Measurements from ENCODE around the gene DTNBP1.
"Not testable (repeated sequence)": the region's sequence is repeated elsewhere in the genome, so short reads cannot be mapped to it uniquely, and the experiment has no call there.

Gene DTNBP1

DNA sequence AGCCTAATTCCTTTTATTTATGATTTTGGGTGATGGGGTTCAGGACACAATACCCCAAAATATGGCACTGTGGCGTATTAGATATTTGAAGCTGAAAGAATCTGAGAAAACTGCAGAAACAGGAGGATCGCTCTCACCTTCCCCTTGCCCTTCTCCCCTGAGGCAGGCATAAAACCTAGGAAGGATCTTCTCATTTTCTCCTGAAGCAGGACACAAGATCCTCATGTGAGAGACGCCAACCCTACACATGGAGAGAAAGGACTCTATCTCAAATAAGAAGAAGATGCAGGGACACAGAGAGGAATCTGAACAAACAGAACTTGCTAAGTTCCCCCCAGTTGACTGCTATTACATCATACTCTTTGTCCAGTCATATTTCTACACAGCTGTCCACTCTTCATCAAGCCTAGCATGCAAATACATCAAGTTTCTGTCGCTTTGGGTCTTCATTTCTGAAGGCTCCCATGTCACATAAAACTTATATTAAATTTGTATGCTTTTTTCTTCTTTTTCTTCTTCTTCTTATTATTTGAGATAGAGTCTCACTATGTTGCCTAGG lies 109.0 kb downstream of the DTNBP1 start:
- no peak for DNase-seq

DNA sequence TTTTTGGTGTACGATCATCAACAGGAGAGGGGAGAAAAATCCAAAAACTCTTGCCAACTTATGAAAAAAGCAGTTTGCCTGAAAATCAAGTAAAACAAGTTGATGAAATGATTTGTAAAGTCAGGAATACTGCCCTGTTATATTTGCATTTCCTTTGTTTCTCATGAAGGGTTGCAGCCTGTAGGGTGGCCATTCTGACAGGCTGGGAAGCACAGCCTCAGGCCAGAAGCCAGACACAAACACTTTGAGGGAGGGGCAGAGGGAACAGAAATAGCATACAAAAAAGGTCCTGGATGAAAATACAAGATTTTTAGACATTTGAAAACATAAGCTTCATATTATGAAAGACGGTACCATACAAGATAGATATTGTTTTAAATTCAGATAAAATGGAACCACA lies 109.8 kb downstream of the DTNBP1 start:
- no peak for DNase-seq

DNA sequence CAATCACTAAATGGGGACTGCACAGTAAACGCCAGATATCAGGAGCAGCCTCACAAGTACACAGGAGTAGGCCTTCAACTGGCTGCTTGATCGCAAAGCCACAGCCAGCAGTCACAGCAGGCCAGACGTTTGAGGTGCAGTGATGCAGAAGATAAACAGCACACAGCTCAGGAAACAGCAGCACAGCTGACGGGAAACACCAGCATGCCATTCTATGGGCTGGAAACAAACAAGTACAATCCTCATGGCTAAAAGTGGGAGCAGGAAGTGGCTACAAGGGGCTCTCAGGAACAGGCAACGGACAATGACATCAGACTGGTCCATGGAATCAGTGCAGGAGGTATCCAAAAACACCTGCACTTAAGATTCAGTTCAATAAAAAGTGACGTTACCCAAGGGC lies 111.0 kb downstream of the DTNBP1 start:
- peak; percentile 22 for DNase-seq

DNA sequence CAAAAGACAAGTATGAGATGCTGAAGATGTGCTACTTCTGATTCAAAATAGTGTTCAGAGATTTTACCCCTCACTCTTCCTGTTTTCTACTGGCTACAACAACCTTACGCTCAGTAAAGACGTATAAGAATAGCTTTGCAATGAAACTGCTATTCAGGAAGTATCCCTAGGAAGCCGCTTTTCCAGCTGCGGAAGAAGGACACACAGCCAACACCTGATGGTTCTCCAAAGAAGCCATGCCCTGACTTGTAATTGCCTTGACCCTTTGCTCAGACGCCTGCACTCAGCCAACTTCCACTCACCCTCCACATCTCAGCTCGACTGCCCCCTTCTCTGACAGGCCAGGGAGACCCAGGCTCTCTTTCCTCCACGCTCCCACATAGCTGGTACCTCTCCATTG lies 111.6 kb downstream of the DTNBP1 start:
- no peak for DNase-seq

DNA sequence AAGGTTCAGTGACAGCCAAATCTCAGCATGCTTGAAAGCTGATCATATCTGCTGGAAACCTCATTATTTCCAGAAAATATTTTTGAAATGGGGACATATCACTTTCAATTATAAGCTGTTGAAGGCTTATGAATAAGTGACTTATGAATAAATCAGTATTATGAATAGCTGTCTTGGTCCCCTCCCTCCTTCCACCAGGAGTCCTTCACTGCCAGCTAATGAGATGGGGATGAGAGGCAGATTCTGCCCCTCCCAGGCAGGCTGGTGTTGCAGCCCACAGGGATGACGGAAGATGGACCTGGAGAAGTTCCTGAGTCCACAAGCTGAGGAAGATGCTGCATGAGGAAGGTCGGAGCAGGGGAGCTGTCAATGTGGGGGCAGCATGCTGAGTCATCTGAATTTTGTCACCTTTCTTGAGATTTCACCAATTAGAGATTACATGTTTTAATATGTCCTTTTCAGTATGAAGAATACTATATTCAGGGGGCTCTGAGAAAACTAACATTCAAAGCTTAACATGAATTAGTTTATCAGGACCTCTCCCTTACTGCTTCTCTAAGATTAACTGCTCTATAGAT lies 112.2 kb downstream of the DTNBP1 start:
- DNase-seq, result no peak

DNA sequence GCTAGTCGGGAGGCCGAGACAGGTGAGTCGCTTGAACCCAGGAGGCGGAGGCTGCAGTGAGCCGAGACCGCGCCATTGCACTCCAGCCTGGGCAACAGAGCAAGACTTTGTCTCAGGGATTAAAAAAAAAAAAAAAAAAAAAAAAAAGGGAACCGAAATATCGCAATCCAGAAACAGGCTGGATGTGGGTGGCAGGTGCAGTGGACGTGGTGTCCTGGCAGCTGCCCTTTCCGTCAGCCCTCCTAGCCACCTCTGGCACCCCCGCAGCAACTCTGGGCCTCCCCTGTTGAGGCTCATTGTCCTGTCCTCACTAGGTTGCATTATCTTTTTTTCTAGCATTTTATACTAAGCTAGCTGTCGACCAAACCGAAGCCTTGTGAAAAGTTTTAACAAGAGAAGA lies 113.5 kb downstream of the DTNBP1 start:
- DNase-seq, result no peak

DNA sequence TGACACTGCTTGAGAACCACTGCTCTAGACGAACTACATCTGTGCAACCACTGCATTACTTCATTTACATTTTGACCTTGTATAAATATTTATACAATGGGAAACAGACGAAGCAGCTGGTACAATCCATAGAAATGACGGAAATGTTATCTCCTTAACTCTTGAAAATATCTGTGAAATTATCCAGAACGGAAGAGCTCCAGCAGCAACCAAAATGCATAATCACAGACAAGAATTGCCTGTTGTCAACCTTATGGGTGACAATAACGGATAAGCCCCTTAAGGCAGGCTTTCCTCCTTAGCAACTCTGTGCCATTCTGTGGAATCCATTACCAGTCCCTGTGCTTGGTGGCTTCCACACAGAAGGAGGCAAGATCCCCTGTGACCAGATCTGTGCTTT lies 115.4 kb downstream of the DTNBP1 start:
- DNase-seq, result no peak

DNA sequence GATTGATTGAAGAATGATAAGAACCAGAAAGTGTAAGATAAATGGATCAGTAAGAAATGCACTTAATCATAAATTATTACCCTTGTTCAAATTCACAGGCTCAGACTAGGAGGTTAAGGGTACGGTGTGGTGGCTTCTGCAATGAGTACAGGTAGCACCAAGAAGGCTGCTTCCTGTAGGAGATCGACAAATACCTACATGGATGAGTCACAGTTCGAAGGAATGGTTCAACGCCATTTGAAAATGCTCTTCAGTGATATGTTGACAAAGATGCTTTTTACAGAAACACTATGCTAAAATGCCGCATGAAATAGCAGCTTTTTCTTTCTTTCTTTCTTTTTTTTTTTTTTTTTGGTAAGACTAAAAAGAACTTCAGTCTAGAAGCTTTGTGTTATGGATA lies 116.2 kb downstream of the DTNBP1 start:
- DNase-seq, result no peak

DNA sequence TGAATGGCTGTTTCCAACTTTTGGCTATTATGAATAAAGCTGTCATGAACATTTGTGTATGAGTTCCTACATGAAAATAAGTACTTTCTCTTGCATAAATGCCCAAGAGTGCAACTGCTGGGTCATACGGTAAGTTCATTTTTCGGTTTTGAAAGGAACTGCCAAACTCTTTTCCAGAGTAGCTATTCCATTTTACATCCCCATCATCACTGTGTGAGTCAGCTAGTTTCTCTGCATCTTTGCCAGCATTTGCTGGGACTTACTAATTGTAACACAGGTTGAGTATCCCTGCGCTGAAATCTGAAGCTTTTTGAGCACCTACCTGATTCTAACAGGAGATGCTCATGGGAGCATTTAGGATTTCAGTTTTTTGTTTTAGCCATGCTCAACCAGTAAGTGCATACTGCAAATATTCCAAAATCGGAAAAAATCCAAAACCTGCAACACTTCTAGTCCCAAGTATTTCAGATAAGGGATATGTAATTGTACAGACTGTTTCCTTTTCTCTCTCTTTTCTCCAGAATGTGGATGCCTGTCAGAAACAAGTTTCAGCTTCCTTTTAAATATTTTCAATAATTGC lies 118.4 kb downstream of the DTNBP1 start:
- DNase-seq, result no peak

DNA sequence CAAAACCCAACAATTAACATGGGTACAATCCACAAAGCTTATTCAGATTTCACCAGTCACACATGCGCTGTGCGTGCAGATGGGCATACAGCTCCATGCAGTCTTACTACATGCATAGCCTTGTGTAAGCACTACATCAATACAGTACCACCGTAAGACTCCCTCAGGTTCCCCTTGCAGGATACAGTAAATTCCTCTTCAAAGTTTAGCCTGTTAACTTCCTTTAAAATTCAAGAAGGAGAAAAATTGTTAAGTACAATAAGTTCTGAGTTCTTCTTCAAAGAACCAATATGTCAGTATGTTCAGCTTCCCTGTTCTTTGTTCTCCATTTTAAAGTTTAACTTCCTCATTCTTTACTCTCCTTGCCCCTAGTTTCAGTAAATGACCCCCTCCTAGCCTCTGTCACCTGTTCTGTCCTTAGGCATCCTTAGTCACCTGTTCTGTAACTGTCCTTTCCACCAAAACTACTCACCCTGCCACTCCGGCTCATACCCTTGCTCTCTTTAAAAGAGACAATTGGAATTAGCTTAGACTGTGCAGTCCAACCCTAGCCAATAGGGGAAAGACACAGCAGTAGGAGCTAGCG lies 119.4 kb downstream of the DTNBP1 start:
- not testable (repeated sequence) for DNase-seq

DNA sequence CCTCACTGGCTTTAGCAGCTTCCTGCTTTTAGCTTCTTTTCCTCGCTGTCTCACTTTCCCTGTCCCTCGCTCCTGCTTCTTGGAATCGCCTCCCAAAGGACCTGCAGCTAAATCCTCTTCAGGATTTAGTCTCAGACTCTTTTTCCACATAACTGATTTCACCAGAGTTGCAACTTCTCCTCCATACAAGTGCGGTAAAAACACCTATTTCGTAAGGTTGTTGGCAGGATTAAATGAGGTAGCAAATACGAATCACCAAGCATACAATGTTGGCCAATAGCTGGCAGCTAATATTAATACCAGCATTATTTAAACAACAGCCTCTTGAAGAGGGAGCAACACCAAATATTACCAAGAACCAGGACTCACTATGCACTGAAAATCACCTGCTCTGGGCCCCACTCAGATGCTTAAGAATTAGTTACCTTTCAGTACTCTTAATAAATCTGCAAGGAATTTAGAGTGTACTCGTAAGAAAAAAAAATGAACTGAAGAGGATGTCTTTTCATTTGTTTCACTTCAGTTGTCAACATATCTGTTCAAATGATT lies 123.0 kb downstream of the DTNBP1 start:
- no peak for DNase-seq

DNA sequence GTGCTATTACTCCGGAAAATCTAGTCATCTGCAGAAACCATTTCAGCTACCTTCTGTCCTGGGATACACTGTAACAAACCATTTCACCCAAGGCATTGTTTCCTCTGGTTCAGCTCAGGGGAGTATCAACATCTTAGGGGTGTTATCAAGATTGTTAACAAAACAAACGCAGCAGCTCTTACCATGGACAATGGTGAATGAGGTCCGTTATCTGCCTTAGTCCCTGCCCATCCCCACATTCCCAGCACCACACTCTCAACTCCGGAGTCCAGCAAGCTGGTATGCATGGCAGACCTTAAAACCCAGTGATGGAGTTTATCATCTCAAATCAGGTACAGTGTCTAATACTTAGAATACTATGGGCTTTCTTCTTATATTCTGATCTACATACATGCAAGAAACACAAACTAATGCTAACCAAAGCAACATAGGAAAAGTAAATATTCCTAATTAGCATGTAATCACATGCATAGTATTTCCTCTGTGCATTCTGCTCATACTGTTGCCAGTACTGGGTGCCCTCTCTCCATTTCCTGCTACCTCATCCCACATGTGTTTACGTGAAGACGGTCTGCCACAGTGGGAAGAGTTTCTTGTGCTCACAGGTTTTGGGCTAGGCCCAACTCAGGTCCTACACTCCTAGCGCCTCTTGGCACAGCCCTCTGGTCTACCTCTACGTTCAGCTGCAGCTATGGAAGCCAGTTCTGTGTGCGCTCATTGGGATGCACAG lies 123.9 kb downstream of the DTNBP1 start:
- no peak for DNase-seq

DNA sequence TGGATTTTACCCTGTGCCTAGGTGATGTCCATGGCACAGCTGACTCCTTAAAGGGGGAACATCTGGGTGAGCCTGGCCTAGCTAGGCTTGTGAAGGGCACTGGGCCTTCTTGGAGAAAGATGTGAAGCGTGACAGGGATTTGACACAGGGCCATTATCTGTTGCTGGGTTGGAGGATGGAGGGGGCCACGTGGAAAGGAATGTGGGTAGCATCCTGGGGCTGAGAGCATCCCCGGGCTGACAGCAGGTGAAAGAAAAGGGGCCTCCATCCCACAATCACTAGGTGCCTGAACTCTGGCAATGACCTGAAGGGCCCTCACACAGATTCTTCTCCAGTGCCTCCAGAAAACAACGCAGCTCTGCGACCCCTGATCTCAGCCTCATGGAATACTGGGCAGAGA lies 124.7 kb downstream of the DTNBP1 start:
- no peak for DNase-seq

DNA sequence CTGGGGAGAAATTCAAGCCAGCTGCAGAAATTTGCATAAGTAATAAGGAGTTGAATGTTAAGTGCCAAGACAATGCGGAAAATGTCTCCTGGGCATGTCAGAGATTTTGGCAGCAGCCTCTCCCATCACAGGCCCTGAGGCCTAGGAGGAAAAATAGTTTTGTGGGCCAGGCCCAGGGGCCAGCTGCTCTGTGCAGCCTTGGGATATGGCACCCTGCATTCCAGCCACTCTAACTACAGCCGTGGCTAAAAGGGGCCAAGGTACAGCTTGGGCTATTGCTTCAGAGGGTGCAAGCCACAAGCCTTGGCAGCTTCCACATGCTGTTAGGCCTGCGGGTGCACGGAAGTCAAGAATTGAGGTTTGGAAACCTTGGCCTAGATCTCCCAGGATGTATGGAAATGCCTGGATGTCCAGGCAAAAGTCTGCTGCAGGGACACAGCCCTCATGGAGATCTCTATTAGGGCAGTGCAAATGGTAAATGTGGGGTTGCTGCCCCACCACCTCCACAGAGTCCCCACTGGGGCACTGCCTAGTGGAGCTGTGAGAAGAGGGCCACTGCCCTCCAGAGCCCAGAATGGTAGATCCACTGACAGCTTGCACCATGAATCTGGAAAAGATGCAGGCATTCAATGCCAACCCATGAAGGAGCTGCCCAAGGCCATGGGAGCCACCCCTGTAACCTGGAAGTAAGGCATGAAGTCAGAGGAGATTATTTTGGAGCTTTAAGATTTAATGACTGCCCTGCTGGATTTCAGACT lies 126.5 kb downstream of the DTNBP1 start:
- DNase-seq, result no peak

DNA sequence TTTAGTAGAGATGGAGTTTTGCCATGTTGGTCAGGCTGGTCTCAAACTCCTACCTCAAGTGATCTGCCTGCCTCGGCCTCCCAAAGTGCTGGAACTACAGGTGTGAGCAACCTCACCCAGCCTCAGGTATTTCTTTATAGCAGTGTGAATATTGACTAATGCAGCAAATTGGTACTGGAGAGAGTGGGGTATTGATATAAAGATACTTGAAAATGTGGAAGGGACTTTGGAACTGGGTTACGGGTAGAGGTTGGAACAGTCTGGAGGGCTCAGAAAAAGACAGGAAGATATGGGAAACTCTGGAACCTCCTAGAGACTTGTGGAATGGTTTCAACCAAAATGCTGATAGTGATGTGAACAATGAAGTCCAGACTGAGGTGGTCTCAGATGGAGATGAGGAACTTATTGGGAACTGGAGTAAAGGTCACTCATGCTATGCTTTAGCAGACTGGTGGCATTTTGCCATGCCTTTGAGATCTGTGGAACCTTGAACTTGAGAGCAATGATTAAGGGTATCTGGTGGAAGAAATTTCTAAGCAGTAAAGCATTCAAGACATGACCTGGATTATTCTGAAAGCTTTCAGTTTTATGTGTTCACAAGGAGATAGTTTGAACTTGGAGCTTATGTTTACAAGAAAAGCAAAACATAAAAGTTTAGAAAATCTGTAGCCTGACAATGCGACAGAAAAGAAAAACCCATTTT lies 127.2 kb downstream of the DTNBP1 start:
- no peak for DNase-seq

DNA sequence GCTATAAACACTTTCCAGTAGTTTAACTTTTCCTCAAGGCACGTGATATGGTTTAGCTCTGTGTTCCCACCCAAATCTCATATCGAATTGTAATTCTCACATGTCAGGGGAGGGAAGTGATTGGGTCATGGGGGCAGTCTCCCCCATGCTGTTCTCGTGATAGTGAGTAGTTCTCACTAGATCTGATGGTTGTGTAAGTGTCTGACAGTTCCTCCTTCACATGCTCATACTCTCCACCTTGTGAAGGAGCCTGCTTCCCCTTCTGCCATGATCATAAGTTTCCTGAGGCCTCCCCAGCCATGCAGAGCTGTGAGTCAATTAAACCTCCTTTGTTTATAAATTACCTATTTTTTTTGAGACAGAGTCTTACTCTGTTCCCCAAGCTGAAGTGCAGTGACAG lies 127.9 kb downstream of the DTNBP1 start:
- no peak for DNase-seq

DNA sequence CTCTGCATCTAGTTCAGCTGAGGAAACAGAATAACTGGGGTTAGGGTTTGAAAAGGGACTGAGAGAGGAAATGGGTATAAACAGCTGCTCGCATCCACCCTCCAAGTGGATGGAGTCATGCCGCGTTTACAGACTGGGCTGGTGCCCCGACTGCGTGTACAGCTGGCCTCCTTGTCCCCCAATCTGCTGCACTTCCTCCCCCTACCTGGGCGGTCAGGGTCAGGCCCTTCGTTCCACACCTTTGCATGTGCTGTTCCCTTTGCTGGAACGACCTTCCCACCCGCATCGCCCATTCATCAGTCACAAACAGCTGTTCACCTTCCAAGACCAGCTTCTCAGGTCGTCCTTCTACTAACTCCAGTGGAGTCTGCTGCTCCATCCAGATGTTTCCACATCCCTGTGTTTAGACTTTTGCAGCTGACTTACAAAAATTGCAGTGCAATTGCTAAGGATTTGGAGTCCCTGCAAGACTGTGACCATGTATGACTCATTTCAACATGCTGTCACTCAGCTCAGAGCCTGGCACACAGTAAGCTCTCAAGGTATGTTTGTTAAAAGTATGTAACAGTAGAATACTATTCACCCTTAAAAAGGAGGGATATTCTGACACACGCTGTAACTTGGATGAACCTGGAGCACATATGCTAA lies 129.3 kb downstream of the DTNBP1 start:
- no peak for DNase-seq

DNA sequence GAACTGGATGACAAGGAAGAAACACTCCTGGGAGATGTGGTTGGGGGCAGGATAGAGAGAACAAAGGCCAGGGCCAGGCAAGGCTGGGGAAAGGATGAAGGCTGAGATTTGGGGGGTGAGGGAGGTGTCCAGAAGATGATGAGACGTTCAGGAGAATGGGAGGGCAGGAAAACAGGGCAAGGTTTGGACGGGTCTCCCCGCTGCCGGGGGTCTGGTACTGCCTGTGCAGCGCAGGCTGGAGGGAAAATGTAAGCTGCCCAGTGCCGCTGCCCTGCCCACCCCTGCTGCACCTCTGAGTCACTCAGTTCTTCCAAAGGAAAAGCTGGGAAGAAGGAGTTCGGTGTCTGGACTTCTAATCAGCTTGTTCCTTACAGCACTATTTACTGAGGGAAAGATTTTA lies 130.9 kb downstream of the DTNBP1 start:
- DNase-seq, result no peak

DNA sequence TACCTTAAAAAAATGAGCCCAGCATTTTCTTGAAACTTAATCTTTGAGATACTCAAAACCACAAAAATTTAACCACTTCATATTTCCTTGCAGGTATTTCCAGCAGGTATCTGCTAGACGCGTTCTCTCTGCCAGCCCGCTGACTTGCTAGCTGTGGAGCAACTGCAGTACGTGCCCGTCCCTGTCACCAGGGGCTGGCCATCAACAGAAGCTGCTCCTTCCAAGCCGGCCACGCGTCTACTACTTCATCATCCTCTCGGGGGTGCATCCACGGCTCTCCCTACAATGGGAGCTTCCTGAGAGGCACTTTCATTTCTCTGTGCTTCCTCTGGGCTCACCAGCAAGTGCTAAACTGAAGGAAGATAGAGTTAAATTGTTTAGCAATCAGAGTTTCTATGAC lies 132.4 kb downstream of the DTNBP1 start:
- no peak for DNase-seq

DNA sequence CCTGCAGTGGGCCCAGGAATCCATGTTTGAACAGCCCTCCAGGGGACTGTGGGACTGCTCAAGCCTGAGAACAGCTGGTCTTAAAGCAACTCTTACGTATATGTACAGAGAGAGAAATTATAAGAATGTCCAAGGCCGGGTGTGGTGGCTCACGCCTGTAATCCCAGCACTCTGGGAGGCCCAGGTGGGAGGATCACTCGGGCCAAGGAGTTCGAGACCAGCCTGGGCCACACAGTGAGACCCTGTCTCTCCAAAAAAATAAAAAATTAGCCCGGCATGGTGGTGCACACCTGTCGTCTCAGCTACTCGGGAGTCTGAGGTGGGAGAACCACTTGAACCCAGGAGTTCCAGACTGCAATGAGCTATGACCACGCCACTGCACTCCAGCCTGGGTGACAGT lies 134.0 kb downstream of the DTNBP1 start:
- no peak for DNase-seq

DNA sequence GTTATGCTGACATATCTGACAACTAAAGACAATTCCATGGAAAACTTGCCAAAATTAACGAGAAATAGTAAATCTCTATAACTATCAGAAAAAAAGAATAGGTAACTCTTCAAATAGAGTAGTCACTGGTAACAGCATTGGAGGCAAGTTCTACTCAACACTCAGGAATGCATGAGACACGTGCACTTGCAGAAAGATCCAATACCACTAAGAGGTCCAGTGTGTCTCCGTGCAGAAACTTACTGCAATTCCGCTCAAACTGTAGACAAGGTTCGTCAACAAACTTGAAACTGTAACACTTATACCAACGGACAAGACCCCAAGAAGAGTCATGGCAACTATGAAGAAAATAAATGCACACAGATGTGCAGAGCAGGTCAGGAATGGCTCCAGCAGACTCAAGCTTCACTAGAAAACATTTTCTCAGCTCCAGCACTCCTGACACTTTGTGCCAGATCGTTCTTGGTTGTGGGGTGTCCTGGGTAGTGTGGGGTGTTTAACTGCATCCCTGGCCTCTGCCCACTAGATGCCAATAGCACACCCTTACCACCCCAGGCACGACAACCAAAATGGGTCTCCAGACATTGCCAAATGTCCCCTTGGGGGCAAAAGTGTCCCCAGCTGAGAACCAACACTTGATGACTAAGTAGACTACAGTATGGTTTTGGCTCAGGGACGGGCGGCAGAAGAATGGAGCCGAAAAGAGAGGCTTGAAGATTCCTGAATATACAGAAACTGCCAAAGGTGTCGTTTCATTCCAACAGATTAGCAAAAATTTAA lies 134.8 kb downstream of the DTNBP1 start:
- DNase-seq, result no peak
